Activated naive CD8-positive, alpha-beta T cell treated with anti-CD3 and anti-CD28 coated beads for 36 hours (primary cell): ENCODE measurements around the gene WWOX. TPM values are rescaled to one million over a fixed set of nuclear protein-coding genes. Genes with fewer than 3 reads are reported as not detected.

Experiments used
- DNase-seq: peaks from one replicate; pipeline ENCODE4 v3.0.0; 2021
- H3K27ac Mint-ChIP-seq: one replicate; pipeline ENCODE4 v1.8.0; 2022; ENCODE audit warnings: mild to moderate bottlenecking, moderate library complexity, mixed read lengths
- H3K27me3 Mint-ChIP-seq: one replicate; pipeline ENCODE4 v1.8.0; 2022; ENCODE audit warnings: mild to moderate bottlenecking, mixed read lengths
- H3K36me3 Mint-ChIP-seq: one replicate; pipeline ENCODE4 v1.8.0; 2021; ENCODE audit warnings: mild to moderate bottlenecking, mixed read lengths
- H3K4me1 Mint-ChIP-seq: one replicate; pipeline ENCODE4 v1.8.0; 2021; ENCODE audit warnings: mixed read lengths
- H3K4me3 Mint-ChIP-seq: one replicate; pipeline ENCODE4 v1.8.0; 2022; ENCODE audit warnings: mild to moderate bottlenecking, moderate library complexity, mixed read lengths
- H3K9me3 Mint-ChIP-seq: one replicate; pipeline ENCODE4 v1.8.0; 2022; ENCODE audit warnings: mixed read lengths
- total RNA-seq, 2 experiments: library from RNA; stranded (reverse); gene quantifications; one replicate each; pipeline ENCODE4 v1.2.3, GENCODE V29; 2021

Gene WWOX
- total RNA-seq, 2 experiments from 2014 or later: 20.0 to 23.9 TPM

DNA sequence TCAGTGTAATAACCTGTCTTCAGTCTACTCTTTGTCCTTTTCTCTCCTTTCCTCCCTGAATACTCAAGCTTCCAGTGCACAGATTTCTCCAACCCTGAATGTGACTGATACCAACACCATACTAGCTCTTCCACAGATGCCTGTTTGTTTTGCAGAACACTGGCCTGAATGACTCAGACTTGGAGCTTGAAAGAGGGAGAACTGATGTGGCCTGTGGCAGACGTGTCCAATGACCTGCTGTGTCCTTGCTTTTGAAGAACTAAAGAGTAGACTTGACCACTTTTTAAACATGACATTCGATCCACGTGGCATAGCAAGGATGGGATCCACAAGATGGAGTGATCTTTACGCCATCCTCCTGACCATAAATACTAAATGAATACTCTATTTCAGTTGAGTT, 361.0 kb downstream of the WWOX start:
- H3K9me3 Mint-ChIP-seq: peaks cover 11% of the 10 kb centered on the region
- H3K4me1 Mint-ChIP-seq: no peaks in the 10 kb centered on the region
- H3K27ac Mint-ChIP-seq: no peak overlapping the region
- H3K36me3 Mint-ChIP-seq: peaks cover 19% of the 10 kb centered on the region
- no peaks in the 10 kb centered on the region for H3K27me3 Mint-ChIP-seq
- H3K4me3 Mint-ChIP-seq: no peak overlapping the region
- DNase-seq: no peak

DNA sequence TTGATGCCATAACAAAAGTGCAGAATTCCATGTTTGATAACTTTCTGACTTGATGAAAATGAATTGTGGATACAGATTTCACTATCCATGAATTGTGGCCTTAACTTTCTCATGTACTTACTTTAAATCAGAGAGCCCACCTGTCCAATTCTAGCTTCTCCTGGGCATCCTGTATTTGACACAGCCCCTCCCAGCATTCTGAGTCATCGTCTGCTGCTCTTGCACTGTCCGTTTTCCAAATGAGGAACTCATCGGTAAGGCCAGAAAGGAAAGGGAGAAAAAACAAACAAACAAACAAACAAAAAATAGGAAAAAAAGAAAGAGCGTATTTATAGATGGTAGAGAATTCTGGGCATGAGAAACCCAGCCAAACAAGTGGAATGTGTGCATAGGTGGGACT, 361.6 kb downstream of the WWOX start:
- peaks cover 11% of the 10 kb centered on the region for H3K9me3 Mint-ChIP-seq

DNA sequence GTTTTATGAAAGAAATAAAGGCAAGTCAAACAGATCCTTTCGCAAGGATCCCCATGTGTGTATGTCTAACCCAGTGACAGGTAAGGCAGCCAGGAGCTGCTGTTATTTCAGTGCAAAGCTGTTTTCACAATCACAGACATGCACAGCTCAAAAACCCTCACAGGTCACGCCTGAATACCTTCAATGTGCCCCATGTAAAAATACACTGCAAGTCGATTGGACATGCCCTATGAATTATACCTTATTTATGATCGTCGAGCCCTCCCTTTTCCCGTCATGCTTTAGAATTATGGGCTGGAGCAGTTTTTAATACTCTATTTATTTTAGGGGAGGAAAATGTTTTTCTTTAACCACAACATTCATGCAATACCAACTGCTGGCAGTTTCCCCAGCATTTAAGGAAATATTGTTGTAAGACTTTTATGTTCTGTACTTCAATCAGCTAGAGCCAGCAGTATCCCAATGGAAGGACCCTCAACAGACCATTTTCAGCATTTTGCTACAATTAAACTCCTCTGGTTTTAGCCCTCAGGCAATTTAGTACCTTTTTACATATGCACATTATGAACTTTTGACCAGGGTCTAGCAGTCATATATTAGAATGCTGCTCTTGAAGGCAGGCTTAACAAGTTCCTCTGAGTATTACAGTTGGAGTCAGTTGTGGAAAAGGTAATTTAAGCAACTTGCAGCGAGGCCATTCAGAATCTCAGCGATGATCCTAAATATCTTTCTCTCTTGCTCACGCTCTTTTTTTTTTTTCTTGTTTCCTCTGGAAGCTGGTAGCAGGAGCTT, 362.2 kb downstream of the WWOX start:
- Mint-ChIP-seq H3K4me1 (no peaks in the 10 kb centered on the region), H3K9me3 (peaks cover 11% of the 10 kb centered on the region), H3K27me3 (no peaks in the 10 kb centered on the region), H3K4me3 (no peak overlapping the region), H3K36me3 (peaks cover 19% of the 10 kb centered on the region), H3K27ac (no peak overlapping the region)
- no peak for DNase-seq

More for the DNA sequence above, 361.6 kb downstream of the WWOX start:
- peaks cover 19% of the 10 kb centered on the region for H3K36me3 Mint-ChIP-seq
- no peaks in the 10 kb centered on the region for H3K4me1 Mint-ChIP-seq
- DNase-seq: no peak
- no peak overlapping the region for H3K27ac Mint-ChIP-seq
- no peak overlapping the region for H3K4me3 Mint-ChIP-seq
- no peaks in the 10 kb centered on the region for H3K27me3 Mint-ChIP-seq

DNA sequence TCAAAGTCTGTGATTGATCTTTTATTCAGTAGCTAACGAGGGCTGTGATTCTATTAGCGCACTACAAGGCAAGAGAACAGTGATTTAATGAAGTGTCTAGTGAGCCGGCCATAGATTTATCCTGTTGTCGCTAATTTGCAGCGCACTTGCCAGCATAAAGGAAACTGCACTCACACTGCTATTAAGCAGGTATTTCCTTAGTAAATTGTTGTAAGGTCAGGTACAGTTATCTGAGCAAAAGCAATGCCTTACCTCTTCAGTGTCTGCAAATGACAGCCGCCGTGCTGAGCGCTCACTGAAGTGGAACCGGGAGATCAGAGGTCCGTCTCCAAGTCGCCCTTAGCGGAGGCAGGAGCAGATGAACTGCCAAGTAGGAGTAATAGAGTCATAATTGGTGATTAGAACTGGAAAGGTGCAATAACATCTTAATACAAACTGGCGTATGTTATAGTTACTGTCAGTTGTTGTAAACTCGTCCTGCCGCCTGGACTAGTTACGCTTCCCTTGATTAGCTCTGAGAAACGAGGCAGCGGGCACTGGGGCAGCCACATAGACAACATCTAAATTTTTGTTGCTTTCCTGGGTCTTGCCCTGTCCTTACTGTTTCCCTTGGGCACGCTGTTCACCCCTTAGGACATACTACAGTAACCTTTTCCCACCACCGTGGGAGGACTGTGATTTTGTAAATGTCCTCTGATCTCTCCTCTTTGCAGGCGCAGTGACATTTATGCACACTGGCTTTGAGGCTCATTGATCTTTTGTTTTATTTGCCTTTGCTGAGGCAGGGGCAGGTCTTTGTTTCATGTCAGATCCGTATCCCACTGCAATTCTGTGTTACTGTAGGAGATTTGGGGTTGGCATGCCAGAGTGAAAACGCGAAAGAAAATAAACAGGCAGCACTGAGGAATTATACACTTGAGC, 363.1 kb downstream of the WWOX start:
- no peaks in the 10 kb centered on the region for H3K27me3 Mint-ChIP-seq
- H3K27ac Mint-ChIP-seq: no peak overlapping the region
- H3K36me3 Mint-ChIP-seq: peaks cover 19% of the 10 kb centered on the region
- no peak for DNase-seq
- no peaks in the 10 kb centered on the region for H3K4me1 Mint-ChIP-seq
- H3K9me3 Mint-ChIP-seq: peaks cover 11% of the 10 kb centered on the region
- no peak overlapping the region for H3K4me3 Mint-ChIP-seq

DNA sequence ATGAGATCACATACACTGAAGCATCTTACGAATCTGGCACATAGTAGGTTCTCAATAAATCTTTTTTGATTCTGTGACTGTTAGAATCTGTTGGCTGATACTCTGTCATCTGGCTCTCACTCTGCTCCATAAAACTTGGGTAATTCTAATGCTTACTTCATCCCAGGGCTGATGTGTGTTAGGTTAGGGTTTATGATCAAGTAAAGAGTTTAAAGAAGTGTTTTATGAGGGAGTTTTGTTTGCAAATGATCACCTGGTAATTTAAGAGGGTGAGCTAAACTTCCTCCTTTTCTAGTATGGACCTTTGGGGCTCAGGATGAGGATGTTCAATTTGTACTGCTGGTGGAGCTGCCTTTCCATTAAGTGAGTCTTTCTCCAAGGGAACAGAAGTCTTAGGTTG, 364.1 kb downstream of the WWOX start:
- Mint-ChIP-seq H3K9me3 (peaks cover 11% of the 10 kb centered on the region), H3K27ac (no peak overlapping the region)

DNA sequence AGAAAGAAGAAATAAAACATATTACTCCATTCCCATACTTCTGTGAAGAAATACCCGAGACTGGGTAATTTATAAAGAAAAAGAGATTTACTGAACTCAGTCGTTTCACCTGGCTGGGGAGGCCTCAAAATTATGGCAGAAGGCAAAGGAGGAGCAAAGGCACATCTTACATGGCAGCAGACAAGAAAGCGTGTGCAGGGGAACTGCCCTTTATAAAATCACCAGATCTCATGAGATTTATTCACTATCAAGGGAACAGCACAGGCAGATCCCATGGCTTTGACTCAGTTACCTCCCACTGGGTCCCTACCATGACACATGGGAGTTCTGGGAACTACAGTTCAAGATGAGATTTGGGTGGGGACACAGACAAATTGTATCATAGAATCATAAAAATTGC, 365.4 kb downstream of the WWOX start:
- Mint-ChIP-seq H3K27me3 (no peaks in the 10 kb centered on the region), H3K4me3 (no peak overlapping the region), H3K36me3 (peaks cover 19% of the 10 kb centered on the region), H3K4me1 (no peaks in the 10 kb centered on the region), H3K9me3 (peaks cover 11% of the 10 kb centered on the region), H3K27ac (no peak overlapping the region)
- no peak for DNase-seq

More for the DNA sequence above, 364.1 kb downstream of the WWOX start:
- Mint-ChIP-seq H3K4me1 (no peaks in the 10 kb centered on the region), H3K27me3 (no peaks in the 10 kb centered on the region), H3K36me3 (peaks cover 19% of the 10 kb centered on the region), H3K4me3 (no peak overlapping the region)
- no peak for DNase-seq

DNA sequence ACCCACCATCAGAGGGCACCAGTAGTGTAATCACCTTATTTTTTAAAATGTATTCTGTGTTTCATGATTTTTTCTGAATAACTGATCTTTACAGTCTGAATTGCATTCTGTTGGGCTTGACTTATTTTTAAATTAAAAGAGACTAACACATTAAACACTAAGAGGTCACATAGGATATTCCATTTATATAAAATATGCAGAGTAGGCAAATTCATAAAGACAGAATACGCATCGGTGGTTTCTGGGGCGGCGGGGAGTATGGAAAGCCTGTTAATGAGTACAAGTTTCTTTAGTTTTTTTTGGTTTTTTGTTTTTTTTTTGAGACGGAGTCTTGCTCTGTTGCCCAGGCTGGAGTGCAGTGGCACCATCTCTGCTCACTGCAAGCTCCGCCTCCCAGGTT, 366.3 kb downstream of the WWOX start:
- Mint-ChIP-seq H3K4me1 (no peaks in the 10 kb centered on the region), H3K9me3 (peaks cover 11% of the 10 kb centered on the region), H3K27ac (no peak overlapping the region), H3K36me3 (peaks cover 16% of the 10 kb centered on the region), H3K4me3 (no peak overlapping the region), H3K27me3 (no peaks in the 10 kb centered on the region)
- DNase-seq: no peak

DNA sequence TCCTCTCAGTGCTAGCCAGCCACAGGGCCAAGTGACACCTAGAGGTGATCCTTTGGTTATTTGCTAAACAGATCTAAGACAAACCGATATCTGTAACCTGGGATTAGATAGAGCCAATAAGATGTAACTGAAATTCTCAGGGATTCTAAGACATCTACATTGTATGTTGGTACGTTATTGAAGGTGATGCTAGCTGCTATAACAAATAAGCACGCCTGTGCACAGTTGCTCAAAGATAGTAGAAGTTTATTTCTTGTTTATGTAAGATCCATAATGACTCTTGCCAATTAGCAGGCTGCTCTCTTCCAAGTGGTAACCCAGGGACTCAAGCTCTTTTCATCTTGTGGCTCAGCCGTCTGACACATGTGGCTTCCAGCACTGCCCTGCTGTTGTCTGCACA, 370.3 kb downstream of the WWOX start:
- Mint-ChIP-seq H3K27ac (no peak overlapping the region), H3K9me3 (no peaks in the 10 kb centered on the region), H3K27me3 (no peaks in the 10 kb centered on the region), H3K4me3 (no peak overlapping the region), H3K4me1 (no peaks in the 10 kb centered on the region), H3K36me3 (peaks cover 2% of the 10 kb centered on the region)
- DNase-seq: no peak

DNA sequence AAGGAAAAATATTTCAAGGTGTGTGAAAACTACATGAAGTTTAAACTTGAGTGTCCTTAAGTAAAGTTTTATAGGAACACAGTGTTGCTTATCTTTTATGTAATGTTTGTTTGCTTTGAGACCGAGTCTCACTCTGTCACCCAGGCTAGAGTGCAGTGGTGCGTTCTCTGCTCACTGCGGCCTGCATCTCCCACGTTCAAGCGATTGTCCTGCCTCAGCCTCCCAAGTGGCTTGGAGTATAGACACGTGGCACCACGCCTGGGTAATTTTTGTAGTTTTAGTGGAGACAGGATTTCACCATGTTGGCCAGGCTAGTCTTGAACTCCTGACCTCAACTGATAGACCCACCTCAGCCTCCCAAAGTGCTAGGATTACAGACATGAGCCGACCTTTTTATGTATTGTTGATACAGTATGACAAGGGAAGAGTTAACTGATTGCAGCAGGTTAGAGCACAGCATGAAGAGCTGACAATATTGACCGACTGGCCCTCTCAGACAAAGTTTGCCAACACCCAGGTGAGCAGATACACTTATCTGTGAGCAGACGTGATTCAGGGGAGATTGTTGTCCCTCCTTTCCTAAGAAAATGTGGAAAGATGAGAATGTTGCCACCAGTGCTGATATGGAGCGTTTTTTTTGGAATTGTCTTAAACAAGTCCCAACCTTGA, 373.7 kb downstream of the WWOX start:
- no peak overlapping the region for H3K27ac Mint-ChIP-seq
- peaks cover 2% of the 10 kb centered on the region for H3K36me3 Mint-ChIP-seq
- DNase-seq: no peak
- no peaks in the 10 kb centered on the region for H3K27me3 Mint-ChIP-seq
- no peak overlapping the region for H3K4me3 Mint-ChIP-seq
- H3K4me1 Mint-ChIP-seq: no peaks in the 10 kb centered on the region
- H3K9me3 Mint-ChIP-seq: no peaks in the 10 kb centered on the region

DNA sequence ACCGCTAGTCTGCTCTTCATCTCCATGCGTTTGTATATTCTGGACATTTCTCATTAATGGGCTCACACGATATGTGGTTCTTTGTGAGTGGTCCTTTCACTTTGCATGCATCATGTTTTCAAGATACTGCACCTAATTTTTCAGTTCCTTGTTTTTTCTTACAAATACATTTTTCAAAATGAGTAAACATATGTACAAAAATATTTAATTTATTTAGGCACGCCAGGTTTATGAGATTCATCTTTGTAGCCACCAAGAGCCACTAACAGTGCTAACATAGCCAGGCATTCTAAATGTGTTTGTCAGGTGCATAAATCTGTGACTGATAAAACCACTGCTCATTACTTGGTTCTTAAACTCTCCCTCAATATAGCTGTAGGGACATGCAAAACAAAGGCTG, 375.3 kb downstream of the WWOX start:
- H3K4me3 Mint-ChIP-seq: no peak overlapping the region
- H3K4me1 Mint-ChIP-seq: no peaks in the 10 kb centered on the region
- H3K27me3 Mint-ChIP-seq: no peaks in the 10 kb centered on the region
- no peak overlapping the region for H3K27ac Mint-ChIP-seq
- DNase-seq: no peak
- no peaks in the 10 kb centered on the region for H3K9me3 Mint-ChIP-seq
- peaks cover 2% of the 10 kb centered on the region for H3K36me3 Mint-ChIP-seq

DNA sequence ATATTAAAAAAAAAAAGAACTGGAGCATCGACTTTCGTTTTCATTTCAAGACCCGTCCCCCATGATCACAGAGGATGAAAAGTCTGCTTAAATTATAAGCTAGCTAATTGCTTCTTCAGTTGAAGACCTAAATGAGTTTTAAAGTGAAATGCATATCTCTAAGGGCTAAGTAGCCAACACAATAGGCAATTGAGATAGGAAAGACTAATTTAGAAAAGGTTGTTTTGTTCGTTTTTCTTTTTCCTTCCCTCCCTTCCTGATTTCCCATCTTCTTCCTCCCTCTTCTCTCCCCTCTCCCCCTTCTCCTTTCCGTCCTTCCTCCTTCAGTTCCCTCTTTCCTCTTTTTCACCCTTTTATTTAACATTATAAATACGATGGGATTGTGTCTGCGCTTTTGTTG, 377.2 kb downstream of the WWOX start:
- no peak overlapping the region for H3K27ac Mint-ChIP-seq
- no peak for DNase-seq
- peaks cover 2% of the 10 kb centered on the region for H3K4me1 Mint-ChIP-seq
- H3K9me3 Mint-ChIP-seq: no peaks in the 10 kb centered on the region
- H3K27me3 Mint-ChIP-seq: no peaks in the 10 kb centered on the region
- no peaks in the 10 kb centered on the region for H3K36me3 Mint-ChIP-seq
- no peak overlapping the region for H3K4me3 Mint-ChIP-seq

DNA sequence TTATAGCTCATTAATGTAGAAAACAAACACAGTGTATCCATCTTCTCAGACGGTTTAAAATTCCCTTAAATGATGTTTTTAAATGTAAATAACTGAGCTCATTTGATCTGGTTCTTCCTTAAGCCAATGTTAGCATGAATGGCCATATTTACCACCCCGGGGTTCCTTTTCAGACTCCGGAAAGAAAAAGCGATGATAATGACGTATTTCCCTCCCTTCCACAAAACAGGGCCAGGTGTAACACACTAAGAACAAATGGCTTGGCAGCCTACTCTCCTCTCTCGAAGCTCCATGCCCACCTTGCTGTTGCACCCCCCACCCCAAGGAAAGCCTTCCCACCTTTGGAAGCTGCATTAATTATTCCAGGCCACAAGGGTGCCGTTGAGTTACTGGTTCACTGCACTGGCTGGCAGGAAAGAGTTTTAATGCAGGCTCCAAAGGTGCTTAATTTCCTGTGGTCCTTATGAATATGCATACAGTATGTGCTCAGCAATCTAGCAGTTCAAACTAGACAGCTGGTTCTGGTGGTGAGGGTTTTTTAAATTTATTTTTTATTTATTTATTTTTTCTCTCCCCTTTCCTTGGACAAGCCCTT, 378.9 kb downstream of the WWOX start:
- no peak for DNase-seq
- H3K4me1 Mint-ChIP-seq: peaks cover 2% of the 10 kb centered on the region
- no peaks in the 10 kb centered on the region for H3K36me3 Mint-ChIP-seq
- H3K9me3 Mint-ChIP-seq: no peaks in the 10 kb centered on the region
- H3K4me3 Mint-ChIP-seq: no peak overlapping the region
- H3K27me3 Mint-ChIP-seq: no peaks in the 10 kb centered on the region
- no peak overlapping the region for H3K27ac Mint-ChIP-seq

DNA sequence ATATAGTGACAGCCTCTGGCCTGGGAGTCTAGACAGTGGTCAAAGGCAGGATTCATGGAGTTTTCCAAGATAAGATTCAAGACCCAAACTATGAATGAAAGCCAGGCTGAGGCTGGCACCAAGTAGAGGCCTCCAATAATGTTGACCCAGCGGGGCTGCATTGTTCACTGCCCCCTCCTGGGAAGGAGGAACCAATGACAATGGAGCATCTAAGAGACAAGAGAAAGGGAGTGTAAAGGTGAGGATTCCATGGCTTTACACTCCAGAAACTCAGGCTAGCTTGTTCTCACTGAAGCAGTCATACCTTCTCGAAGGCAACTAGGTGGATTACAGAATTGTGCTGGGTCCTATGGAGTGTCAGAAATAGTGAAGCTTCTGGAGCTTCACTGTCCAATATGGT, 380.3 kb downstream of the WWOX start:
- Mint-ChIP-seq H3K27ac (no peak overlapping the region), H3K4me1 (peaks cover 4% of the 10 kb centered on the region), H3K9me3 (no peaks in the 10 kb centered on the region), H3K27me3 (no peaks in the 10 kb centered on the region), H3K4me3 (no peak overlapping the region), H3K36me3 (no peaks in the 10 kb centered on the region)
- DNase-seq: no peak

DNA sequence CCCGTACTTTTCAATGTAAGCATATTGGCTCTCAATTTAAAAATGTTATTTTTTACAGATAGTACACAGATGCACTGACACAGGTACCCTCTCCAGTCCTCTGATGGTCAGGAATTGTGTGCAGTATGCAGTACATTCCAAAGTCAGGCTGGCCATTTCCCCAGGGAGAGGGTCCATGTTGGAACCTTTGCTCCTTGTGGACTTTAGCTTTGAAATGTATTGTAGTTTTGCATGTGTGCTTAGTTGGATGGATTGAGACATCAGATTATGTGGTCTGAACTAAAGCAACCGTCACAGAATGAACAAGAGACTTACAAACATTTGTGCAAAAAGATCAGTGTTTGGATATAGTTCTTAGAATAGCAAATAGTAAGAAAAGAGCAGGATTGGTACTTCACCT, 381.1 kb downstream of the WWOX start:
- H3K4me1 Mint-ChIP-seq: peaks cover 4% of the 10 kb centered on the region
- no peaks in the 10 kb centered on the region for H3K27me3 Mint-ChIP-seq
- no peak overlapping the region for H3K27ac Mint-ChIP-seq
- H3K36me3 Mint-ChIP-seq: no peaks in the 10 kb centered on the region
- H3K4me3 Mint-ChIP-seq: no peak overlapping the region
- no peaks in the 10 kb centered on the region for H3K9me3 Mint-ChIP-seq
- DNase-seq: no peak
